ENCODE data around the gene NMRAL1. TPM values are rescaled to one million over a fixed set of nuclear protein-coding genes. Genes with fewer than 3 reads are reported as not detected.

The NMRAL1 gene
- total and polyA plus RNA-seq, 10 of the 15 experiments (the other 5 are each of a cell fraction or from before 2014, with no cell fraction given) = 4.8 to 102 (median 62.5) TPM

- peak; percentile 75 for TF ChIP-seq SMARCA5 (IDR thresholded peaks at IDR 0.05)
- no peak for TF ChIP-seq NR2C2 (IDR thresholded peaks at IDR 0.05; ENCODE audit: borderline replicate concordance, control insufficient read depth, insufficient read length, low read depth)
- TF ChIP-seq NFXL1 (IDR thresholded peaks at IDR 0.05; ENCODE audit: borderline replicate concordance) = no peak
- peak; percentile 82 for TF ChIP-seq E2F4 (IDR thresholded peaks at IDR 0.05; ENCODE audit: low read depth, low read length)
- TF ChIP-seq SP1 (IDR thresholded peaks at IDR 0.05; ENCODE audit: low read depth, low read length) = peak; percentile 87
- TF ChIP-seq NRF1 (conservative IDR thresholded peaks at IDR 0.05; ENCODE audit: low read depth, low read length) = 0 out of 2 replicates have a peak, but pooled peaks have one; percentile 42
- TF ChIP-seq RB1 (IDR thresholded peaks at IDR 0.05; ENCODE audit: borderline replicate concordance) = 0 out of 2 replicates have a peak, but pooled peaks have one; percentile 76
- TF ChIP-seq MXI1 (IDR thresholded peaks at IDR 0.05; ENCODE audit: low read depth, low read length) = peak; percentile 84
- no peak for TF ChIP-seq CREB1 (IDR thresholded peaks at IDR 0.05; ENCODE audit: low read depth)
- TF ChIP-seq NBN (IDR thresholded peaks at IDR 0.05) = 0 out of 2 replicates have a peak, but pooled peaks have one; percentile 32
- TF ChIP-seq POLR2AphosphoS2 (IDR thresholded peaks at IDR 0.05; ENCODE audit: low read depth, low read length) = no peak; the same call in 1 of the 2 replicates
- TF ChIP-seq MTA2 (IDR thresholded peaks at IDR 0.05; ENCODE audit: low read depth) = 0 out of 2 replicates have a peak, but pooled peaks have one; percentile 31
- TF ChIP-seq POLR2AphosphoS5 (IDR thresholded peaks at IDR 0.05; ENCODE audit: low read length) = peak; percentile 82
- TF ChIP-seq PKNOX1 (IDR thresholded peaks at IDR 0.05) = peak; percentile 91
- peak; percentile 82 for TF ChIP-seq NFYB (IDR thresholded peaks at IDR 0.05; ENCODE audit: insufficient read depth, low read depth, low read length)
- no peak for TF ChIP-seq NFYA (IDR thresholded peaks at IDR 0.05; ENCODE audit: borderline replicate concordance, low read depth, low read length)
- TF ChIP-seq USF2 (IDR thresholded peaks at IDR 0.05; ENCODE audit: borderline replicate concordance, low read depth, low read length) = peak; percentile 94
- TF ChIP-seq HDAC2 (IDR thresholded peaks at IDR 0.05) = no peak
- peak; percentile 42; the same call in 1 of the 2 replicates for TF ChIP-seq ZNF687 (IDR thresholded peaks at IDR 0.05)
- peak; percentile 17; the same call in 1 of the 2 replicates for TF ChIP-seq TAF1 (IDR thresholded peaks at IDR 0.05; ENCODE audit: borderline replicate concordance, low read depth, low read length)
- TF ChIP-seq NR2F1 (conservative IDR thresholded peaks at IDR 0.05) = peak; percentile 8; the same call in 1 of the 2 replicates
- no peak for TF ChIP-seq KLF5 (IDR thresholded peaks at IDR 0.05; ENCODE audit: partially characterized antibody)
- TF ChIP-seq JUNB (IDR thresholded peaks at IDR 0.05) = no peak
These were observed 58.0 kb downstream of the NMRAL1 start, which contains the start of gene CORO7 (continued) for GRCh38 chr16:4416200-4417032.

All from GM12878 (cell line).